ENCODE results near the gene RASAL1. TPM values are rescaled to one million over a fixed set of nuclear protein-coding genes. Genes with fewer than 3 reads are reported as not detected.

RASAL1 gene
- total RNA-seq, 4 donors from 2014 or later, result 1.7 TPM; not detected in 3

DNA sequence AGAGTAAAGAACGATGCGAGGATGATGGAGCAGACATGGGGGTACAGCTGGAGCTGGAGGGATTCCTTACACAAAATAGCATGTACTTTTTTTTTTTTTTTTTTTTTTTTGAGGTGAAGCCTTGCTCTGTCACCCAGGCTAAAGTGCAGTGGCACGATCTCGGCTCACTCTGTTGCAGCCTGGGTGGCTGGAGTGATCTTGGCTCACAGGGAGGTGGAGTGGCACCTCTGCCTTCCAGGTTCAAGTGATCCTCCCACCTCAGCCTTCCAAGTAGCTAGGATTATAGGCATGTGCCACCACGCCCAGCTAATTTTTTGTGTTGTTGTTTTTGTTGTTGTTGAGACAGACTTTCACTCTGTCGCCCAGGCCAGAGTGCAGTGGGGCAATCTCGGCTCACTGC is 5.1 kb upstream of the RASAL1 start:
- TF ChIP-seq POLR2A (IDR thresholded peaks at IDR 0.05) (no peak), POLR2AphosphoS5 (IDR thresholded peaks at IDR 0.05) (no peak), EP300 (IDR thresholded peaks at IDR 0.05) (no peak)
- TF ChIP-seq, protein P1, sequence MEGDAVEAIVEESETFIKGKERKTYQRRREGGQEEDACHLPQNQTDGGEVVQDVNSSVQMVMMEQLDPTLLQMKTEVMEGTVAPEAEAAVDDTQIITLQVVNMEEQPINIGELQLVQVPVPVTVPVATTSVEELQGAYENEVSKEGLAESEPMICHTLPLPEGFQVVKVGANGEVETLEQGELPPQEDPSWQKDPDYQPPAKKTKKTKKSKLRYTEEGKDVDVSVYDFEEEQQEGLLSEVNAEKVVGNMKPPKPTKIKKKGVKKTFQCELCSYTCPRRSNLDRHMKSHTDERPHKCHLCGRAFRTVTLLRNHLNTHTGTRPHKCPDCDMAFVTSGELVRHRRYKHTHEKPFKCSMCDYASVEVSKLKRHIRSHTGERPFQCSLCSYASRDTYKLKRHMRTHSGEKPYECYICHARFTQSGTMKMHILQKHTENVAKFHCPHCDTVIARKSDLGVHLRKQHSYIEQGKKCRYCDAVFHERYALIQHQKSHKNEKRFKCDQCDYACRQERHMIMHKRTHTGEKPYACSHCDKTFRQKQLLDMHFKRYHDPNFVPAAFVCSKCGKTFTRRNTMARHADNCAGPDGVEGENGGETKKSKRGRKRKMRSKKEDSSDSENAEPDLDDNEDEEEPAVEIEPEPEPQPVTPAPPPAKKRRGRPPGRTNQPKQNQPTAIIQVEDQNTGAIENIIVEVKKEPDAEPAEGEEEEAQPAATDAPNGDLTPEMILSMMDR (IDR thresholded peaks at IDR 0.05), result no peak
- Histone ChIP-seq H3K27me3 (peaks cover 46% of the 10 kb centered on the region), H3K9me3 (no peaks in the 10 kb centered on the region), H3K36me3 (no peaks in the 10 kb centered on the region), H3K4me1 (peaks cover 0 to 2% (median 0%) of the 10 kb centered on the region in 3 donors), H3K27ac (no peak overlapping the region), H3K4me3 (no peak overlapping the region)
- no peak for ATAC-seq
- WGBS, 2 donors (ENCODE audit: low coverage in 1 of 2), result 63 to 84% methylated on average over 2 to 4 of the region's 7 CpGs

DNA sequence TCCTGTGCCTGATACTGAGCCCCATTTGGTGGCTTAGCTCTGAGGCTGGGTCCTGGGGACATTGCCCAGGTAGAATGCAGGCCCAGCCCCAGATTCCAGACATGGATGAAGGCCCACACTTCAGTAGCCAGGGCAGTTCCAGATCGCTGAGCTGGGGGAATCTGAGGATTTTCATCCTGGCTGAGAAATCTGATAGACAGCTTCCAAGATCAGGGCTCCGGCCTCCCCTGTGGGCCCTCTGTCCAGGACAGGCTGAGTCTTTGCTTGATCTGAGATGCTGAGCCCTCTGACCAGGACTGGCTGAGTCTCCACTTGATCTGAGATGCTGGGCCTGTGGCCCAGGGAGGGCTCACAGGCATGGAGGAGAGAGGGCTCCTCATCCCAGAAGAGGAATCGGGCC is 3.3 kb upstream of the RASAL1 start:
- Histone ChIP-seq H3K4me1 (peaks cover 0 to 9% (median 0%) of the 10 kb centered on the region in 3 donors), H3K4me3 (no peak overlapping the region), H3K36me3 (no peaks in the 10 kb centered on the region), H3K27ac (no peak overlapping the region), H3K9me3 (no peaks in the 10 kb centered on the region), H3K27me3 (peaks cover 61% of the 10 kb centered on the region)
- WGBS, 2 donors (ENCODE audit: low coverage in 1 of 2), result no CpG with 5 or more reads among the region's 3 CpGs
- ATAC-seq, result no peak
- no peak for TF ChIP-seq POLR2A (IDR thresholded peaks at IDR 0.05)
- TF ChIP-seq, protein P1 (IDR thresholded peaks at IDR 0.05), result no peak
- TF ChIP-seq EP300 (IDR thresholded peaks at IDR 0.05), result no peak
- TF ChIP-seq POLR2AphosphoS5 (IDR thresholded peaks at IDR 0.05), result no peak

DNA sequence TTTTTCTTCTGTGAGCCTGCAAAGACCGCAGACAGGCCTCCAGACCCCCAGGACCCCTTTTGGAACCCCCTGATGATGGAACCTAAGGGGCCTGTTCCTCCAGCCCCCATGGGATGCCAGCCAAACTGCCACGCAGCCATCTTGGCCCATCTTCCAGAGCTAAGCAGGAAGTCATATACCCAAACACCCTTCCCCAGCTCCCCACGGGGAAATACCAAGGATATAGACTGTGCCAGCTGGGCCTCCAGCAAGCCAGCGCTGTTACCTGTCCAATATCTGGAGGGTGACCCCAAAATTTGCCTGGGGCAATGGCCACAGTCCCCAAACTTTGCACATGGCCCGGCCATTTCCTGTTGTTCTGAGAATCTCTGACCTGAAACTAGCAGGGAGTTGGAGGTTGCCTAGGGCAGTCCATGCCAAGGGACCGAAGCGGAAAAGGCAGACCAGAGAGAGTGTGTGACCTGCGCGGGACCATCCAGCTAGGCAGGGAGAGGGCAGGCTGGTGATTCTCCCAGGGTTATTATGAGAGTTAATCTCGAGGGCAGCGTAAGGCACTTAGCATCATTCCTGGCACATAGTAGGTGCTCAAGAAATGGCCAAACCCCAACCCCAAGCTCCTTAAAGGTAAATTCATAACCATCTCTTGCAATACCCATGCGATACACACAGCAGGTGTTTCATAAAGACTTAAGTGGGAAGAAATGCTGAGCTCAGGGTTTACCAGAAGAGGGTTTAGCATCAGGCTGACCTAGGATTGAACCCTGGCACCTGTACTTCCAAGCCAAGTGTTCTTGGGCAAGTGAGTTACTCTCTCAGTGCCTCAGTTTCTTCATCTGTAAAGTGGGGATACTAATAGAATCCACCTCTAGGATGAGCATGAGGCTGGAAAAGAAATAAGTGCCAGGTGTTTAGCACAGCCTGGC is 2.6 kb upstream of the RASAL1 start:
- TF ChIP-seq POLR2AphosphoS5 (IDR thresholded peaks at IDR 0.05), result no peak
- Histone ChIP-seq H3K4me1 (peaks cover 0 to 9% (median 0%) of the 10 kb centered on the region in 3 donors), H3K9me3 (no peaks in the 10 kb centered on the region), H3K4me3 (no peak overlapping the region), H3K36me3 (no peaks in the 10 kb centered on the region), H3K27me3 (peaks cover 68% of the 10 kb centered on the region), H3K27ac (no peak overlapping the region)
- 90 to 96% methylated on average over 2 to 7 of the region's 12 CpGs for WGBS, 2 donors (ENCODE audit: low coverage in 1 of 2)
- no peak for ATAC-seq

DNA sequence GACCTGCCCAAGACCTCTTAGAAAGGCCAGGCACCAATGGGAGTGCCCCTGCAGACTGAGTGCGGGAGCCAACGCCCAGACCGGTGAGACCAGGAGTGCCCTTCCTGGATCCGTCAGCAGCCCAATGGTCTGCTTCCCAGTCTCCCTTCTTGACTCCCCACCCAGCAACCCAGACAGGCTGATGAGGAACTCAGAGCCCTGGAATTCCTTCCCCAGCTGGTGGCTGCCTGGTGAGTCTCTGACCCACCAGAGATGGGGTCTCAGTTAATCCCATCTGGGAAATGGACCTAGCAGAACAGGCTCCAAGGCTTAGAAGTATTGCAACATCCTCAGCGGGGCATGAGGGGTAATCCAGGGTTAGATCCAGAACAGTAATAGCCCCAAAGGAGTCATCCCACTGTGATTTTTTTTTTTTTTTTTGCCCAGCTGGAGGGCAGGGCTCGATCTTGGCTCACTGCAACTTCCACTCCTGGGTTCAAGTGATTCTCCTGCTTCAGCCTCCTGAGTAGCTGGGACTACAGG is 1.5 kb upstream of the RASAL1 start:
- no peaks in the 10 kb centered on the region for H3K36me3 ChIP-seq
- H3K9me3 ChIP-seq, result no peaks in the 10 kb centered on the region
- no peak overlapping the region for H3K4me3 ChIP-seq
- 67 to 77% methylated on average over 1 to 5 of the region's 6 CpGs for WGBS, 2 donors (ENCODE audit: low coverage in 1 of 2)
- H3K27me3 ChIP-seq, result peaks cover 72% of the 10 kb centered on the region
- no peak overlapping the region for H3K27ac ChIP-seq
- peaks cover 0 to 9% (median 0%) of the 10 kb centered on the region in 3 donors for H3K4me1 ChIP-seq
- no peak for ATAC-seq
- TF ChIP-seq, protein P1 (IDR thresholded peaks at IDR 0.05), result no peak
- no peak for TF ChIP-seq EP300 (IDR thresholded peaks at IDR 0.05)

DNA sequence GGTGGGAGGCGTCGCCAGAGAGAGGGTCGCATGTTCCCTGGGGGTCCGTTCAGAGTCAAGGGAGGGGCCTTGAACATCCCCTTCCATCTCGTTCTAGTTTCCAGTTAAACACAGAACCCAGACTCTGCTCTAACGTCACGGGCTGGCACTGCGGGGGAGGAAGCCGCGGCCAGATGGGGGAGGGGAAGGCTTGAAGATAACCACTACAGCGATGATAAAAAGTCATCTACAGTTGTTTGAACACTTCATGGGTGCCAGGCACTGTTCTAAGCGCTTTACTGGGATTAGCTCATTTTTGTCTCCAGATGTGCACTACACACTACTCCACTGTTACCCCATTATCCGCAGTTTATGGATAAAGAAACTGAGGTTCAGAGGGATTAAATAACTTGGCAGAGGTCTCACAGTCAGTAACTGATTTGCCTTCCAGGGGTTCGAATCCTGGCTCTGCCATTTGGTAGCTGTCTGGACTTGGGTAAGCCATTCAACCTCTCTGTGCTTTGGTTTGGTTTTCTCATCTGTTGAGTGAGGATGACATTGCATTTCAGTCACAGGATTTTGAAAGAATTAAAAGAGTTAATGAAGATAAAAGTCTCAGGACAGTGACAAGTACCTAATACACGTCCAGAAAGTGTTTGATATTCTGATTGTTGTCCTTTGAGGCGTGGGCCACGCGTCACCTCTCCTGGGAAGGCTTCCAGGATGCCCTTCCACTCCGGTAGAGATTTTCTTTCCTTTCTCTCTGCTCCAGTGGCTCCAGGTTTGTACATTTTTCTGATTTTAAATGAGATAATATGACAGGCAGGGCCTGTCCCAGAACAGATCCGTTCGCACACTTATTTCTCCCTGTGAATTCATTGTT is 798 bp upstream of the RASAL1 start:
- Histone ChIP-seq H3K4me3 (no peak overlapping the region), H3K36me3 (no peaks in the 10 kb centered on the region), H3K27me3 (peaks cover 71% of the 10 kb centered on the region), H3K4me1 (peaks cover 0 to 9% (median 0%) of the 10 kb centered on the region in 3 donors), H3K9me3 (no peaks in the 10 kb centered on the region), H3K27ac (no peak overlapping the region)
- WGBS, 2 donors (ENCODE audit: low coverage in 1 of 2), result 44 to 54% methylated on average over 12 to 14 of the region's 21 CpGs
- ATAC-seq, result no peak
- no peak for TF ChIP-seq EP300 (IDR thresholded peaks at IDR 0.05)
- TF ChIP-seq, protein P1 (IDR thresholded peaks at IDR 0.05), result no peak
- no peak for TF ChIP-seq POLR2AphosphoS5 (IDR thresholded peaks at IDR 0.05)
- TF ChIP-seq POLR2A (IDR thresholded peaks at IDR 0.05), result no peak
